ENCODE measurements around the gene GALNT2. TPM values are rescaled to one million over a fixed set of nuclear protein-coding genes. Genes with fewer than 3 reads are reported as not detected.

Gene GALNT2
- total and polyA plus RNA-seq, 10 of the 15 experiments (the other 5 are each of a cell fraction or from before 2014, with no cell fraction given) = 0.52 to 27.7 (median 16.3) TPM

- SMC1A ChIA-PET (ENCODE audit: uncharacterized antibody, unreplicated experiment) = interaction anchor here (1.2 to 3.8 kb wide), 9 partner anchors 9 to 453 kb away, joined by 3 to 26 read pairs (median 7); no protein-coding TSS in a partner anchor
- Histone ChIP-seq H3K4me1 (ENCODE audit: control insufficient read depth, insufficient read depth, low read length) (peaks cover 21% of the 10 kb centered on the region), H4K20me1 (ENCODE audit: control insufficient read depth, insufficient read depth) (no peaks in the 10 kb centered on the region), H3K79me2 (ENCODE audit: control insufficient read depth, insufficient read depth, low read length) (peaks cover 17% of the 10 kb centered on the region), H3K4me2 (ENCODE audit: control insufficient read depth, insufficient read depth) (no peak overlapping the region), H3K9me3 (replicated peaks; ENCODE audit: control insufficient read depth, insufficient read depth, low read length) (no peaks in the 10 kb centered on the region; the same call in 2 of the 3 replicates), H3K36me3 (ENCODE audit: control insufficient read depth in 2 of 2, insufficient read depth in 2 of 2, low read length in 1 of 2) (no peaks in the 10 kb centered on the region), H3K27me3 (replicated peaks in 1 of 2; ENCODE audit: control insufficient read depth in 2 of 2, insufficient read depth in 2 of 2, low read length in 1 of 2) (no peaks in the 10 kb centered on the region), H2AFZ (ENCODE audit: control insufficient read depth, low read depth, low read length) (no peak overlapping the region), H3K27ac (ENCODE audit: control insufficient read depth, insufficient read depth) (no peak overlapping the region), H3K4me3 (no peak overlapping the region), H3K9ac (ENCODE audit: control insufficient read depth, insufficient read depth, low read length) (no peak overlapping the region)
- TF ChIP-seq EED (IDR thresholded peaks at IDR 0.05; ENCODE audit: low read depth) (no peak), YY1 (IDR thresholded peaks at IDR 0.05; ENCODE audit: low read depth, low read length) (no peak), KDM1A (IDR thresholded peaks at IDR 0.05; ENCODE audit: borderline replicate concordance) (no peak), ZSCAN29 (IDR thresholded peaks at IDR 0.05) (no peak), ZZZ3 (IDR thresholded peaks at IDR 0.05; ENCODE audit: control insufficient read depth, insufficient read length, low read depth) (no peak), DPF2 (IDR thresholded peaks at IDR 0.05) (no peak)
- ATAC-seq (no peak), FAIRE-seq (no peak), DNase-seq (ENCODE audit: low read depth, low spot score) (no peak)
- WGBS (ENCODE audit: insufficient coverage, insufficient replicate concordance, low lambda C conversion rate, missing lambda C conversion rate) = 75% methylated on average over 4 of the region's 4 CpGs
- CTCF ChIA-PET = interaction anchor here (1.1 to 4.4 kb wide), 11 partner anchors 12 to 510 kb away, joined by 3 to 44 read pairs (median 6); no protein-coding TSS in a partner anchor
- POLR2A ChIA-PET = interaction anchor here (1.2 kb wide), 1 partner anchor 15 kb away, joined by 4 read pairs; no protein-coding TSS in a partner anchor
- RAD21 ChIA-PET (ENCODE audit: unreplicated experiment) = interaction anchor here (0.7 to 1.8 kb wide), 4 partner anchors 42 to 504 kb away, joined by 3 to 14 read pairs (median 5); no protein-coding TSS in a partner anchor
- no TSS peak for BruUV-seq (replicated peaks)
- intact Hi-C loops (cut with micrococcal nuclease; ENCODE audit: unreplicated experiment) = loop anchor here (5.0 to 10.0 kb wide), 2 partner anchors 311 to 453 kb away; no protein-coding TSS in a partner anchor
- in situ Hi-C loops (cut with MboI) = no loop called here
Observed at GRCh38 chr1:230165536-230165935, 98.5 kb downstream of the GALNT2 start.
